Stimulated activated CD4-positive, alpha-beta T cell treated with anti-CD3 and anti-CD28 coated beads, Interleukin-15, amount 100 ng/mL, for 1 hour (primary cell): ENCODE results near the gene EVA1C.
"Not testable (repeated sequence)": the region's sequence is repeated elsewhere in the genome, so short reads cannot be mapped to it uniquely, and the experiment has no call there.

Source experiments
- DNase-seq, 2 donors: peaks; one replicate each; pipeline ENCODE4 v3.0.0-alpha.2; 2020; ENCODE audit warnings: low read depth in 1 of 2, low spot score in 1 of 2

Gene EVA1C

DNA sequence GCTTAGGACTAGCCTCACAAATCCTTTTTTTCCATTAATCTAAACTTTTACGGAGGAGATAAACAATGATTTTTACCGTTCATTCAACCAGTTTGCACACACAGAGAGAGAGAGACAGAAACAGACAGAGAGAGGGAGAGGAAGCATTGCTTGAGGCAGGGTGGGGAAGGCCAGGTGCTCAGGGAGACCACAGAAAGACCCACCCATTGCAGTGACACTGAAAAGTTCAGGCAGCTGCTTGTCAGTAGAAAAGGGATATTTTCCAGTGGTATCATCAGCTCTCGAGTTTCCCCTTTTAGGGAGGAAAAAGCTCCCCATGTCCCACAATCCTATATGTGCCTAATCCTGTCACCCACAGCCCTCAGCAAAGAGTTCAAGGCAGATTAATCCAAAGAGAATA lies 145.6 kb downstream of the EVA1C start:
- DNase-seq = no peak

DNA sequence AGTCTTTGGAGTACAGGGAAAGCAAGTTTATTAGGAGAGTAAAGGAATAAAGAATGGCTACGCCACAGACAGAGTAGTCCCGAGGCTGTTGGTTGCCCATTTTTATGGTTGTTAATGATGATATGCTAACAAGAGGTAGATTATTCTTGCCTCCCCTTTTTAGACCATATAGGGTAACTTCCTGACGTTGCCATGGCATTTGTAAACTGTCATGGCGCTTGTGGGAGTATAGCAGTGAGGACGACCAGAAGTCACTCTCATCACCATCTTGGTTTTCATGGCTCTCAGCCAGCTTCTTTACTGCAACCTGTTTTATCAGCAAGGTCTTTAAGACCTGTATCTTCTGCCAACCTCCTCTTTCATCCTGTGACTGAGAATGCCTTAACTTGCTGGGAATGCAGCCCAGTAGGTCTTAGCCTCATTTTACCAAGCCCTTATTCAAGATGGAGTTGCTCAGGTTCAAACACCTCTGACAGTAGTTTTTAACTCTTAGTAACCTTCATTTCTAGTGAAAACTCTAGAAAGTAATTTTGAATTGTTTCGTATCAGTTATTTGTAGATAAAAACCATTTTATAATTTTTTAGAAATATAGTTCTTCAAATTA lies 146.6 kb downstream of the EVA1C start:
- DNase-seq = no peak

DNA sequence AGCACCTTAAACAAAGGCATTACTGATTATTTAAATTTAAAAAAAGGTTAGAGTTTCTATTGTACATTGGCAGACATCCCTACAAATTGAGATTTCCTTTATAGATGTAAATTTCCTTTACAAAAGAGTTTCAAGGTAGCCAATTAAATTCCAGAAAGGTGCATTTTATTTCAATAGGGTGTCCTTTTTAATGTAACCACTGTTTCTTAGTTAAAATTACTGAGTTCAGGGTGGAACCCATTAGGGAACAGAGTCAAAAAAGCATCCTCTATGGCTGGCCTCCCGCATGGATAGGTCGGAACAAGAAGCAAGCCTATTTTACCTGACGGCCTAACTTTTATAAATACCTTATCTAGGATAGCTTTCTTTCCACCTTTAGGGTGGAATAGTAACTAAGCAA lies 148.4 kb downstream of the EVA1C start:
- no peak for DNase-seq

DNA sequence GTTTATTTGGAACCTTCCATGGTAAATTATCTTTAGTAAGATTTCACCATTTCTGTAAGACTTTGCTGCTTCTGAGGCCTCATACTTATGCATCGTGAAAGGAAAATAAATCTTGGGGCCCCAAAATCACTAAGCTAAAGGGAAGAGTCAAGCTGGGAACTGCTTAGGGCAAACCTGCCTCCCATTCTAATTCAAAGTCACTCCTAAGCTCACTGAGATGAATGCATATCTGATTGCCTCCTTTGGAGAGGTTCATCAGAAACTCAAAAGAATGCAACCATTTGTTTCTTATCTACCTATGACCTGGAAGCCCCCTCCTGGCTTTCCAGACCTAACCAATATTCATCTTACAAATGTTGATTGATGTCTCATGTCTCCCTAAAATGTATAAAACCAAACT lies 149.0 kb downstream of the EVA1C start:
- DNase-seq = not testable (repeated sequence)

DNA sequence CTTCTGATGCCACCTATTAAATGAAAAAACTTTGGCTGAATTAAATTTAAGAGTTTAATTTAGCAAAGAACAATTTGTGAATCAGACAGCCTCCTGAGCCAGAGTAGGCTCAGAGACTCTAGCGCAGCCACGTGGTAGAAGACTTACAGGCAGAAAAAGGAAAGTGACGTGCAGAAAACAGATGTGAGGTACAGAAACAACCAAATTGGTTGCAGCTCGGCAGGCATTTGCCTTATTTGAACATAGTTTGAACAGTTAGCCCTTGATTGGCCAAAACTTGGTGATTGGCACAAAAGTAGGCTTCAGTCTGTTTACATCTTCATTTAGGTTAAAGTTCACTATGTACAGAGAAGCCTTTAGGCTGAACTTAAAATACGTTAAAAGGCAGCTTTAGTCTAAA lies 149.9 kb downstream of the EVA1C start:
- no peak for DNase-seq

DNA sequence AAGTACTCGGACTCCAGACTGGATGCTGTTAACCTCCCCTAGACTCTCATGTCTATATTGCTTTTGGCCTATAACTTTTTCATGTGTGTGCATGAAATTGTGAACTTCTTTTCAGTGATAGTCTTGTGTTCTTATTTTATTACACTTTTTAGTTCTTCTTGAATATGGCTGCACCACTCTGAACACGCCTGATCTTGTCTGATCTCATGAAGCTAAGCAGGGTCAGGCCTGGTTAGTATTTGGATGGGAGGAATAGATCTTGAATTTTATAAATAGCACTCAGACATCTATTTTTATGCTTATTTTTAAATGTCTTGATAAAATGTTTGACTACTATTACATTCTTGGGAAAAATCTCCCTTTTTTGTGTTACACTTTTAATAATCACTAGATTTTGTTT lies 150.4 kb downstream of the EVA1C start:
- DNase-seq = no peak
